HL-60 (cell line): Measurements from ENCODE around the gene NUDT22.

Source experiments
- DNase-seq, 2 experiments: peaks; one replicate each; pipeline ENCODE4 v3.0.0-alpha.2; 2010 to 2020; ENCODE audit warnings: low read depth in 1 of 2, low spot score in 1 of 2
- H3K27ac ChIP-seq: fragments of 250-450 bp; sonication (Bioruptor Pico); replicated peaks from 2 replicates; pipeline ENCODE4 v1.5.1; 2020; ENCODE audit warnings: mild to moderate bottlenecking, moderate library complexity
- H3K27me3 ChIP-seq: fragments of 250-450 bp; sonication (Bioruptor Pico); 2 replicates; pipeline ENCODE4 v1.5.1; 2021; ENCODE audit warnings: mild to moderate bottlenecking, moderate library complexity; ENCODE audit not compliant: insufficient read depth, poor library complexity, severe bottlenecking
- H3K4me3 ChIP-seq: replicated peaks from 2 replicates; pipeline ENCODE4 v1.5.1; 2011; ENCODE audit warnings: mild to moderate bottlenecking, control low read depth, low read length; ENCODE audit not compliant: insufficient read depth
- CTCF ChIP-seq: IDR thresholded peaks from one replicate; pipeline ENCODE4 v1.5.1; 2011; ENCODE audit warnings: low read length, control low read depth, inconsistent platforms; ENCODE audit not compliant: insufficient read depth
- GABPA ChIP-seq: IDR thresholded peaks from 2 replicates; pipeline ENCODE4 v1.6.1; 2012; ENCODE audit warnings: low read depth
- POLR2AphosphoS5 ChIP-seq: IDR thresholded peaks from 2 replicates; pipeline ENCODE4 v1.6.1; 2012; ENCODE audit warnings: low read depth
- REST ChIP-seq: IDR thresholded peaks from 2 replicates; pipeline ENCODE4 v1.6.1; 2012; ENCODE audit warnings: low read depth; ENCODE audit not compliant: insufficient replicate concordance
- SPI1 ChIP-seq: IDR thresholded peaks from 2 replicates; pipeline ENCODE4 v1.6.1; 2012; ENCODE audit warnings: low read depth, mild to moderate bottlenecking, borderline replicate concordance

The NUDT22 gene

DNA sequence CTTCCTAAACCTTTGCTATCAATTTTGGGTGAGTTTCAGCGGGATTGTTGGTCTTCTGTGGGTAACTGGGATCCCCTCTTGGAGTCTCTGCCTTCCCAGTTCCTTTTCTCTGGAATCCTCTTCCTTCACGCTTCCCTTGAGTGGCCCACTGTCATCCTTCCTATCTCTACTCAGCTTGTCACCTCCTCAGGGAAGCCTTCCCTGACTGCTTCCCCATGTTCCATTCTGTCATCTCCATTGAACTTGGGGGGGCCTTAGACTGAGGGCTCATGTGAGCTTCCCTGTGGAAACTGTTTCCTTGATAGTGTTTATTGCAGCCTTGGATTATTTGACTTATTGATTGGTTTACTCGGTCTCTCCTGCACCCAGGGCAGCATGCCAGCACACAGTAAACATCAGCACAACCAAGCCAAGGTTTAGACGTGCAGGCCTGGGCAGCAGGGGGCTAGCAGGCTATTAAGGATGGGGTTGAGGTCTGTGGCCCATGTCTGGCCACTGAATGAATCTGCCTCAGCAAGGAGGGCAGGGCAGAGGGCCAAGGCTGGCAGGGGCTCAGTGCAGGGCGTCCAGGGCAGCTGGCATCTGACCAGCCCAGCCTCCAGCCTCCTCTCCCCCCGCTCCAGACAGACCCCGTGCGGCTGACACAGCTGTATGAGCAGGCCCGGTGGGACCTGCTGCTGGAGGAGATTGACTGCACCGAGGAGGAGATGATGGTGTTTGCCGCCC lies 7.3 kb upstream of the NUDT22 start:
- TF ChIP-seq SPI1 (no peak), POLR2AphosphoS5 (no peak; the same call in 1 of the 2 replicates), CTCF (no peak), GABPA (no peak), REST (no peak)
- Histone ChIP-seq H3K27me3 (no peaks in the 10 kb centered on the region), H3K4me3 (no peak overlapping the region), H3K27ac (no peak overlapping the region)
- no peak for DNase-seq

DNA sequence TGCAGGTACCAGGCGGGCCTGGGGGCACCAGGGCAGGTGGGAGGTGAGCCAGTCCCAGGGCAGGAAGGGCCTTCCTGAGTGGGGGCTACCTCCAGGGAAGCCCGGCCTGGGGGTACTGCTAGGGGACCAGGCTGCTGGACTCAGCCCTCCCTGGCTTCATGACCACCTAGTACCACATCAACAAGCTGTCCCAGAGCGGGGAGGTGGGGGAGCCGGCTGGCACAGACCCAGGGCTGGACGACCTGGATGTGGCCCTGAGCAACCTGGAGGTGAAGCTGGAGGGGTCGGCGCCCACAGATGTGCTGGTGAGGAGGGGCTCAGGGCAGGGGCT lies 6.8 kb upstream of the NUDT22 start:
- no peak for DNase-seq
- Histone ChIP-seq H3K27me3 (no peaks in the 10 kb centered on the region), H3K27ac (no peak overlapping the region), H3K4me3 (no peak overlapping the region)
- no peak for TF ChIP-seq SPI1
- TF ChIP-seq POLR2AphosphoS5 = no peak
- no peak for TF ChIP-seq REST
- TF ChIP-seq GABPA = no peak
- no peak for TF ChIP-seq CTCF

DNA sequence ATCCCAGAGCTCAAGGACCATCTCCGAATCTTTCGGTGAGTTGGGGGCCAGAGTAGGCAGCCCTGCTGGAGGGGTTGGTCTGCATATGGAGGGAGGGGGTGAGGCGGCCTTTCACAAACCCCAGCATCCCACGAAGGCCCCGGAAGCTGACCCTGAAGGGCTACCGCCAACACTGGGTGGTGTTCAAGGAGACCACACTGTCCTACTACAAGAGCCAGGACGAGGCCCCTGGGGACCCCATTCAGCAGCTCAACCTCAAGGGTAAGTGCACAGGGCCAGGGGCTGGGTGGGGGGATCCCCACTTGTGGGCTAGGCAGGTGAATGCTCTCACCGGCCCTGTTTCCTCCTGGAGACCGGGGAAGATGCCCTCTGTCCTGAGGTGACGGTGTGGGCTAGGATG lies 6.3 kb upstream of the NUDT22 start:
- no peak for DNase-seq
- Histone ChIP-seq H3K4me3 (no peak overlapping the region), H3K27me3 (no peaks in the 10 kb centered on the region), H3K27ac (no peak overlapping the region)
- TF ChIP-seq SPI1 (no peak), POLR2AphosphoS5 (no peak), REST (no peak), CTCF (no peak), GABPA (no peak)
